ENCODE measurements around the gene TEN1. TPM values are rescaled to one million over a fixed set of nuclear protein-coding genes. Genes with fewer than 3 reads are reported as not detected.
"Not testable (repeated sequence)": the region's sequence is repeated elsewhere in the genome, so short reads cannot be mapped to it uniquely, and the experiment has no call there.

The TEN1 gene
- total RNA-seq, 2 experiments from 2014 or later = 16.8 to 21.0 TPM

DNA sequence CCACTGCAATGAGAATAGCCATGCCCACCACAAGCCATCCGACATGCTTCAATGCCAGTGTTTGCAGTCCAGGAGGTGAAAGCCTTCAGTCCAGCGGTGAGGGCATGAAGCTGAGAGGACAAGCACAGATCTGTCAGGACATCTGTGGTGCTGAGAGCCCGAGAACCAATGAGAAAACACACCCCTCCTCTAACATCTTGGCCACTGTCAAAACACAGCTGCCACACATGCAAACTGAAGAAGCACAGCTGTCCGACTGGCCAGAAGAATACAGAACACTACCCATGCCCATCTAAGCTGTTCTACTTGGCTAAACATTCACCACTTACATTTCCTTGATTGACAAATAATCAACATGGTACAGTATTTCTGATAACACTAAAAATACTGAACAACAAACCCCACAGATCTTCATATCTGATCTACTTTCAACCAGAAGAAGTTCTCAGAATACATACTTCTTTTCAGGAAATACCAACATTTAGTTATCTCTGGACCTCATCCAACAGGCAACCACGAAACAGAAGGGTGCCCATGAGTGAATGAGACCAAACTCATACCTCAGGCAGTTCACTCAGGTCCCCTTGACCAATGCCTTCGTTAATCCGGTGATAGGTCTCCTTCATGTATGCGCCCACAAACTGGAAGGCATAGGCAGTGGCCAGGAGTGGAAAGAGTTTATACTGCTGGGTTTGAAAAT lies 28.0 kb upstream of the TEN1 start:
- ATAC-seq (peak; percentile 33), DNase-seq (no peak)
- peaks cover 45% of the 10 kb centered on the region for H3K36me3 Mint-ChIP-seq (ENCODE audit: low read depth)
- H3K9me3 Mint-ChIP-seq (ENCODE audit: insufficient read depth) = no peaks in the 10 kb centered on the region
- ChIA-PET POLR2A (no interaction called here), CTCF (interaction anchor here (0.8 to 1.6 kb wide), 2 partner anchors 23 to 45 kb away, joined by 4 read pairs; no protein-coding TSS in a partner anchor)
- H3K4me1 Mint-ChIP-seq (ENCODE audit: low read depth) = peaks cover 17% of the 10 kb centered on the region
- H3K27me3 Mint-ChIP-seq (ENCODE audit: low read depth) = no peaks in the 10 kb centered on the region
- H3K4me3 Mint-ChIP-seq = no peak overlapping the region
- H3K27ac Mint-ChIP-seq = peak overlapping the region; percentile 81

DNA sequence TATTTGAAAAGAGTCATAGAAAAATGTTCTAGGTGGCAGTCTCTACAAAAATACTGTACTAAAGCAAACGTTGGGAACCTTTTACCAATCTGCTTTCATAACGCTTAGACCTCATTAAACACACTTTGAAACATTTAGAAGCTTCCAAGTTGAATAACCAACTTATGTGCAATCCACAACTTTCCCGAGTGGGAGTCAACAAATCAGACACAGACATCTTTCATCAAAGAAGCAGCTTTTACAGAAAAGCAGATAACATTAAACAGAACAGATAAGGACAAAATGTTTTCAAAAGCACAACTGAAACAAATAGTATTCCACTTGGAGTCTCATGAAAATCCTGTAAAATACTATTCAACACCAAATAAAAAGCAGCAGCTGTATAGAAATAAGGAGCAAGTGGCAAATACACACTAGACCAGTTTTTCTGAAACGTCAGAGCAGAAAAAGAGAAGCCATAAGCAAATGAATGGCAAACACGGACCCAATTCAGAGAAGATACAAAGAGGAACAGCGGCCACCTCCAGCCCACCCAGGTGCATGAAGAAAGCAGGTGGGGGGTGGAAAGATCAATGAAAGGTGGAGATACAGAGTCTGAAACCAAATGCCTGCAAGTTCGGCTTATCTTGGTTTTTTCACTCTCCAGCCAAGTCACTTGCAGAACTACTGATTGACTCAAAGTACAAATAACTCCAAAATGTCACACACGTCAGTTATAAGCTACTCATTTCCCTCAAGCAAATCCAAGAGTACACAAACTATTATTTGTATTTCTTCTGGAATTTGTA lies 19.8 kb upstream of the TEN1 start:
- ChIA-PET POLR2A (no interaction called here), CTCF (interaction anchor here (1.2 to 3.3 kb wide), 3 partner anchors 32 to 55 kb away, joined by 3 to 8 read pairs (median 5); no protein-coding TSS in a partner anchor)
- Mint-ChIP-seq H3K4me1 (ENCODE audit: low read depth) (peaks cover 6% of the 10 kb centered on the region), H3K4me3 (no peak overlapping the region), H3K36me3 (ENCODE audit: low read depth) (peaks cover 21% of the 10 kb centered on the region), H3K27me3 (ENCODE audit: low read depth) (no peaks in the 10 kb centered on the region), H3K27ac (no peak overlapping the region), H3K9me3 (ENCODE audit: insufficient read depth) (no peaks in the 10 kb centered on the region)
- DNase-seq (no peak), ATAC-seq (no peak)

DNA sequence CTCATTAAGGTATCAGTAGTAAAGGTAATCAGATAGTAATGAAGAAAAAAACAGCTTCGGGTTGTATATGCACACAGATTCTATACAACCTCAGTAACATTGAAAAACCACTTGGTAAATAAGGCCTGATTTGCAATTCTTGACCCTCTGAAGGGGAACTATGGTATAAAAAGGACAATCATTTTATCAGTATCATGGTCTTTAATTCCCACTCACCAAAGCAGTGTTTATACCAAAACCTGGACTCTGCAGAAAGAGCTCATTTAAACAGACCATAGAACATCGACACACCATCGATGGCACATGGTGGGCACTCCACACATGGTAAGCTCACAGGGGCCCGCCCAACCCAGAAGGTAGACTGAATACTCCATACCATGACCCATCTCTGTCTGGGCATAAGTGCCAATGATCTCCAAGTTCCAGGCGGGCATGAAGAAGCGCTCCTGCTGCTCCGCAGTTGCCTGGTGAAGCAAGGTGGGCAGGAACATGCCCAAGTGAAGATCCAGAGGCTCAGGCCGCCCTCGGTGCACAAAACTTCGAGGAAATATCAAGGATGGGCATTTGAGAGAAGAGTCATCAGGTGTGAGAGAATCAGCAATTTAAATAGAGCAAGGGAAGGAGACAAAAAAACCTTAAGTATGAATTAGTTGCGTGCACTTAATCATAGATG lies 19.1 kb upstream of the TEN1 start:
- H3K9me3 Mint-ChIP-seq (ENCODE audit: insufficient read depth) = no peaks in the 10 kb centered on the region
- no peak overlapping the region for H3K27ac Mint-ChIP-seq
- H3K36me3 Mint-ChIP-seq (ENCODE audit: low read depth) = peaks cover 19% of the 10 kb centered on the region
- no peaks in the 10 kb centered on the region for H3K27me3 Mint-ChIP-seq (ENCODE audit: low read depth)
- no peak for DNase-seq
- no peak overlapping the region for H3K4me3 Mint-ChIP-seq
- no peak for ATAC-seq
- peaks cover 8% of the 10 kb centered on the region for H3K4me1 Mint-ChIP-seq (ENCODE audit: low read depth)
- ChIA-PET CTCF (interaction anchor here (1.2 to 3.3 kb wide), 3 partner anchors 32 to 54 kb away, joined by 3 to 8 read pairs (median 5); no protein-coding TSS in a partner anchor), POLR2A (interaction anchor here (0.6 kb wide), 1 partner anchor 565 kb away, joined by 3 read pairs; no protein-coding TSS in a partner anchor)

DNA sequence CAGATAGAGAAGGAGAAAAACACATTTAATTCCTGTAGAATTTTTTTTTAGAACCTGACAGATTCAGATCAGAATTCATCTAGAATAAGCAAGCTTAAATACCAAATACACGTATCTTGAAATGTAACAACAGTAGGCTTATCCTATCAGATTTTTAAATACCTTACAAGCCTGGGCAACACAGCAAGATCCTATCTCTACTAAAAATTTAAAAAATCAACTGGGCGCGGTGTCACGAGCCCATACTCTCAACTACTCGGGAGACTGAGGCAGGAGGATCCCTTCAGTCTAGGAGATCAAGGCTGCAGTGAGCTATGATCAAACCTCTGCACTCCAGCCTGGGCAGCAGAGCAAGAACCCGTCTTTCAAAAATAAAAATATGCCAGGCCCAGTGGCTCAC lies 13.6 kb upstream of the TEN1 start:
- DNase-seq = no peak
- no peak for ATAC-seq
- H3K9me3 Mint-ChIP-seq (ENCODE audit: insufficient read depth) = no peaks in the 10 kb centered on the region
- peaks cover 9% of the 10 kb centered on the region for H3K36me3 Mint-ChIP-seq (ENCODE audit: low read depth)
- H3K27me3 Mint-ChIP-seq (ENCODE audit: low read depth) = no peaks in the 10 kb centered on the region
- peaks cover 8% of the 10 kb centered on the region for H3K4me1 Mint-ChIP-seq (ENCODE audit: low read depth)
- CTCF ChIA-PET = interaction anchor here (0.8 to 1.6 kb wide), 6 partner anchors 9 to 332 kb away, joined by 3 to 5 read pairs (median 3); partner anchors contain the start of genes ACOX1 and TEN1
- POLR2A ChIA-PET = interaction anchor here (0.6 to 1.1 kb wide), 2 partner anchors 15 to 448 kb away, joined by 3 read pairs; no protein-coding TSS in a partner anchor
- H3K4me3 Mint-ChIP-seq = no peak overlapping the region
- H3K27ac Mint-ChIP-seq = no peak overlapping the region

DNA sequence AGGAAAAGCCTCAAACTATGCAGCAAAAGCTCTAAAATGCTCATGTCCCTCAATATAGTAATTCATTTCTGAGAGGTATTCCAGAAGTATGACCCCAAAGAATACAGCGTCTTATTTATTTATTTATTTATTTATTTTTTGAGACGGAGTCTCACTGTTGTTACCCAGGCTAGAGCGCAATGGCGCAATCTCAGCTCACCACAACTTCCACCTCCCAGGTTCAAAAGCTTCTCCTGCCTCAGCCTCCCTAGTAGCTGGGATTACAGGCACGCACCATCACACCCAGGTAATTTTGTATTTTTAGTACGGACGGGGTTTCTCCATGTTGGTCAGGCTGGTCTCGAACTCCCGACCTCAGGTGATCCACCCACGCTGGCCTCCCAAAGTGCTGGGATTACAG lies 10.0 kb upstream of the TEN1 start:
- H3K9me3 Mint-ChIP-seq (ENCODE audit: insufficient read depth); DNase-seq; H3K27me3 Mint-ChIP-seq (ENCODE audit: low read depth); ATAC-seq; H3K4me3 Mint-ChIP-seq; H3K27ac Mint-ChIP-seq; H3K4me1 Mint-ChIP-seq (ENCODE audit: low read depth): not testable (repeated sequence)
- H3K36me3 Mint-ChIP-seq (ENCODE audit: low read depth) = peaks cover 16% of the 10 kb centered on the region
- ChIA-PET CTCF (interaction anchor here (1.3 kb wide), 1 partner anchor 31 kb away, joined by 4 read pairs; no protein-coding TSS in a partner anchor), POLR2A (interaction anchor here (0.7 kb wide), 1 partner anchor 64 kb away, joined by 3 read pairs; the partner anchor contains the start of gene MRPL38)

DNA sequence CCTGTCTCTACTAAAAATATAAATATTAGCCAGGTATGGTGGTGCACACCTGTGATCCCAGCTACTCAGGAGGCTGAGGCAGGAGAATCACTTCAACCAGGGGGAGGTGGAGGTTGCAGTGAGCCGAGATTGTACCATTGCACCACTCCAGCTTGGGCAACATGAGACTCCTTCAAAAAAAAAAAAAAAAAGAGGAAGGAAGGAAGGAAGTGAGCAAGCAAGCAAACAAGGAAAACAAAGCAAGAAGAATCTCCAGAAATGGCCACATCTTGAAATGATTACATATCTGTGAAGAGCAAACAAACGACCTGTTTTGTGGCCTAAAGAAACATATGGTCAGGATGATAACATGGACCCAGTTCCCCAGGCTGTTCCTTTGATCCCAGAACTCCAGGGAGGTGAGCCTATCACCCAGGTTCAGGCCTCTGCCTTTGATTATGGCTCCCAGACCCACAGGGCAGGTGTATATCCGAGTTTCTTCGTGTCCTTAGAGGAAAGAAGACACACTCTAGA lies 9.0 kb upstream of the TEN1 start:
- ChIA-PET POLR2A (no interaction called here), CTCF (interaction anchor here (1.0 kb wide), 1 partner anchor 35 kb away, joined by 3 read pairs; no protein-coding TSS in a partner anchor)
- Mint-ChIP-seq H3K27ac (no peak overlapping the region), H3K9me3 (ENCODE audit: insufficient read depth) (no peaks in the 10 kb centered on the region), H3K27me3 (ENCODE audit: low read depth) (no peaks in the 10 kb centered on the region), H3K36me3 (ENCODE audit: low read depth) (peaks cover 19% of the 10 kb centered on the region), H3K4me3 (no peak overlapping the region), H3K4me1 (ENCODE audit: low read depth) (peaks cover 6% of the 10 kb centered on the region)
- ATAC-seq (no peak), DNase-seq (no peak)

DNA sequence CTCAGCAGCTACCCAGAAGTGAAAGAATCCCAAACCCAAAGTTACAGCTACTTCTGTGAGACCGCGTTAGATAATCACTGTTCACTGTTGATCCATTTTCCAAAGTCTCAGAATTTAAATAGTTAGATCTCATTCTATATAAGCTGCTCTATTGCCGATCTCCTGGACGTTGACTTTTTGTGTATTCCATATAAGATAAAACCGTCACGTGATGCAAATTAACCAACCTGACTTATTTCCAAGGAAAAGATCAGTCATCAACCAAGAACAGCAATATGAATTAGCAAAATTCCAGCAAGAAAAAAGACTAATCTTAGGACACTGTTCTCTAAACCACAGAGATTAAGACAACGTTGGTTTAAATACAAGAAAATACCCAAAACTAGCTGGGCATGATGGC lies 8.4 kb upstream of the TEN1 start:
- peaks cover 8% of the 10 kb centered on the region for H3K4me1 Mint-ChIP-seq (ENCODE audit: low read depth)
- DNase-seq (no peak), ATAC-seq (no peak)
- H3K9me3 Mint-ChIP-seq (ENCODE audit: insufficient read depth) = no peaks in the 10 kb centered on the region
- CTCF ChIA-PET = interaction anchor here (1.0 kb wide), 1 partner anchor 35 kb away, joined by 3 read pairs; no protein-coding TSS in a partner anchor
- H3K27ac Mint-ChIP-seq = no peak overlapping the region
- H3K36me3 Mint-ChIP-seq (ENCODE audit: low read depth) = peaks cover 18% of the 10 kb centered on the region
- no peak overlapping the region for H3K4me3 Mint-ChIP-seq
- POLR2A ChIA-PET = no interaction called here
- H3K27me3 Mint-ChIP-seq (ENCODE audit: low read depth) = no peaks in the 10 kb centered on the region

DNA sequence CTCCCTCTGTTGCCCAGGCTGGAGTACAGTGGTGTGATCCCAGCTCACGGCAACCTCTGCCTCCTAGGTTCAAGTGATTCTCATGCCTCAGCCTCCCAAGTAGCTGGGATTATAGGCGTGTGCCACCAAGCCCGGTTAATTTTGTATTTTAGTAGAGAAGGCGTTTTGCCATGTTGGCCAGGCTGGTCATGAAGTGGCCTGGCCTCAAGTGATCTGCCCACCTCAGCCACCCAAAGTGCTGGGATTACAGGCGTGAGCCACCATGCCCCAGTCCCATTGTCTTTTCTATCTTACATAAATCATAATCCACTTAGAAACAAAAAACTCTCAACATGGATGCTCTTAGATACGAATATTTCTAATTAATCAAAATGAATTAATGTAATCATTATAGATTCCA lies 3.9 kb upstream of the TEN1 start:
- H3K4me3 Mint-ChIP-seq; POLR2A ChIA-PET; H3K27me3 Mint-ChIP-seq (ENCODE audit: low read depth); H3K9me3 Mint-ChIP-seq (ENCODE audit: insufficient read depth); H3K27ac Mint-ChIP-seq; ATAC-seq; DNase-seq: not testable (repeated sequence)
- Mint-ChIP-seq H3K36me3 (ENCODE audit: low read depth) (peaks cover 32% of the 10 kb centered on the region), H3K4me1 (ENCODE audit: low read depth) (peaks cover 34% of the 10 kb centered on the region)
- CTCF ChIA-PET = interaction anchor here (1.3 kb wide), 1 partner anchor 10 kb away, joined by 5 read pairs; no protein-coding TSS in a partner anchor

DNA sequence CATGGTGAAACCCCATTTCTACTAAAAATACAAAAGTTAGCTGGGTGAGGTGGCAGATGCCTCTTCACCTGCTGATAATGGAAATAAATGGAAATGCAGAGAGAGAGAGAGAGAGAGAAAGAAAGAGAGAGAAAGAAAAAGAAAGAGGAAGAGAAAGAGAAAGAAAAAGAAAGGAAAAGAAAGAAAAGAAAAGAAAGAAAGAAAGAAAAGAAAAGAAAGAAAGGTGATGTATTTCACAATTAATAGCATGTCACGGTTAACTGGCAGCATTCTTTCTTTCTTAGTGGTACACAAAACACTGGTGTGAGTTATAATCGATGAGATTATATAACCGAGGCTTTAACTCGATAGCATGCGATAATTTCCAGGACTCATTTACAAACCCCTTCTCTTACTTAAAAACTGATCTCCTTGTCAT lies 3.3 kb upstream of the TEN1 start:
- Mint-ChIP-seq H3K4me3 (no peak overlapping the region), H3K27ac (no peak overlapping the region)

DNA sequence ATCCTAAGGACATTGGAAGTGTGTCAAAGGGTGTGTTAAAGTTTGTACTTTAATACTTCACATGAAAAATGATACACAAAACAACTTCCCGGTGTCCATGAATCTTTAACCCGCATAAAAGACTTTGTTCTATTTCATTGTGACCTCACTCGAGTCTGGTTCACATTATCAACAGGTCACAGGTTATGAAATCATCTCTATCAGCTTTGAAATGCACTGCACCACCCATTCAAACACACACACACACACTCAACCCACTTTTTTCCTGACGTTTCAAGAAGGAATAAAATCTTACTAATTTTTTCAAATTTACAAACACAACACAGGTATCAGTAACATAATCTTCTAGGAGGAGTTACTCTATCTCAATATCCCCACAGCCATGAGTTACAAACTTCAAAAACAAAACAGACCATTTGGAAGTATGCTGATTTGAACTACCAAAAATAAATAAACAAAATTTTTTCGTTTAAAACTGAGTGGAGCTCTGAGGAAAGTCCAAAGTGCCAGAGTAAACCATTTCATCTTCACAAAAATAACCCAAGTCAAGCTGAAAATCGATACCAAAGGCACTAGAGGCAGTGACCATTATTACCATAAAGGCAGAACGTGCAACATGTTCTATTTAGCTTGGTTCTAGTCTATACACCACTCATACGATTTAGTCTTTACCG lies 2.7 kb upstream of the TEN1 start:
- peaks cover 44% of the 10 kb centered on the region for H3K4me1 Mint-ChIP-seq (ENCODE audit: low read depth)
- ChIA-PET CTCF (interaction anchor here (1.0 kb wide), 1 partner anchor 11 kb away, joined by 3 read pairs; no protein-coding TSS in a partner anchor), POLR2A (interaction anchor here (0.6 kb wide), 1 partner anchor 354 kb away, joined by 3 read pairs; no protein-coding TSS in a partner anchor)
- DNase-seq (no peak), ATAC-seq (no peak)
- no peaks in the 10 kb centered on the region for H3K9me3 Mint-ChIP-seq (ENCODE audit: insufficient read depth)
- no peaks in the 10 kb centered on the region for H3K27me3 Mint-ChIP-seq (ENCODE audit: low read depth)
- no peak overlapping the region for H3K4me3 Mint-ChIP-seq
- H3K36me3 Mint-ChIP-seq (ENCODE audit: low read depth) = peaks cover 32% of the 10 kb centered on the region
- H3K27ac Mint-ChIP-seq = no peak overlapping the region

More for the DNA sequence above, 3.3 kb upstream of the TEN1 start:
- DNase-seq (no peak), ATAC-seq (no peak)
- Mint-ChIP-seq H3K4me1 (ENCODE audit: low read depth) (peaks cover 40% of the 10 kb centered on the region), H3K9me3 (ENCODE audit: insufficient read depth) (no peaks in the 10 kb centered on the region), H3K36me3 (ENCODE audit: low read depth) (peaks cover 33% of the 10 kb centered on the region), H3K27me3 (ENCODE audit: low read depth) (no peaks in the 10 kb centered on the region)
- ChIA-PET CTCF (no interaction called here), POLR2A (no interaction called here)

Measured in activated CD8-positive, alpha-beta T cell treated with anti-CD3 and anti-CD28 coated beads, Interleukin-2, amount 10 ng/mL, durations not matched to agents 7 days and 5 days (primary cell).